ENCODE measurements around the gene EFTUD2. TPM values are rescaled to one million over a fixed set of nuclear protein-coding genes. Genes with fewer than 3 reads are reported as not detected.

The EFTUD2 gene
- total and polyA plus RNA-seq, 2 of the 8 experiments (the other 6 are each of a cell fraction or from before 2014, with no cell fraction given), result 118 to 195 TPM

GRCh38 chr17:44914148-44914547 lies 14.9 kb upstream of the EFTUD2 start:
- CTCF ChIA-PET (ENCODE audit: partially characterized antibody), result interaction anchor here (0.7 to 8.4 kb wide), 6 partner anchors 8 to 107 kb away, joined by 4 to 83 read pairs (median 6); no protein-coding TSS in a partner anchor
- POLR2A ChIA-PET (ENCODE audit: partially characterized antibody), result interaction anchor here (1.2 kb wide), 1 partner anchor 10 kb away, joined by 4 read pairs; a partner anchor contains a TSS
- Histone ChIP-seq H4K5ac (ENCODE audit: insufficient read length, low read depth, low read length) (no peak overlapping the region), H3K4me3 (ENCODE audit: extremely low read depth in 1 of 4, insufficient read depth in 2 of 4, low read depth in 3 of 4, low read length in 4 of 4) (no peak overlapping the region), H3K23me2 (ENCODE audit: low read depth, low read length) (peaks cover 6% of the 10 kb centered on the region), H2BK120ac (replicated peaks; ENCODE audit: low read depth, low read length) (no peak overlapping the region), H3K9me3 (ENCODE audit: insufficient read depth in 2 of 2, low read depth in 1 of 2, low read length in 1 of 2) (no peaks in the 10 kb centered on the region), H4K91ac (replicated peaks; ENCODE audit: insufficient read length, low read length) (no peak overlapping the region), H3K4me2 (ENCODE audit: insufficient read depth in 1 of 2, low read depth in 2 of 2, low read length in 2 of 2) (no peak overlapping the region), H3K14ac (ENCODE audit: insufficient read length) (no peak overlapping the region), H4K20me1 (replicated peaks in 1 of 2; ENCODE audit: control insufficient read depth in 1 of 2, insufficient read depth in 2 of 2, low read length in 2 of 2) (no peaks in the 10 kb centered on the region), H4K8ac (ENCODE audit: extremely low read depth, insufficient read depth, low read length) (no peak overlapping the region; the same call in 1 of the 2 replicates), H2AFZ (ENCODE audit: low read length) (no peak overlapping the region), H3K56ac (replicated peaks; ENCODE audit: insufficient read length, low read depth, low read length) (no peak overlapping the region), H2BK5ac (ENCODE audit: low read depth, low read length) (no peak overlapping the region), H3K79me1 (ENCODE audit: low read depth, low read length) (no peaks in the 10 kb centered on the region), H3K27me3 (replicated peaks in 1 of 4; ENCODE audit: control insufficient read depth in 3 of 4, extremely low read depth in 1 of 4, insufficient read depth in 3 of 4, low read length in 3 of 4) (peaks cover 0 to 21% (median 15%) of the 10 kb centered on the region in 4 experiments; a peak in 6 of 7 replicates), H2BK12ac (ENCODE audit: low read depth, low read length) (peak overlapping the region; percentile 84; the same call in 1 of the 2 replicates), H3K4me1 (replicated peaks in 1 of 4; ENCODE audit: control insufficient read depth in 3 of 4, insufficient read depth in 4 of 4, low read length in 3 of 4) (peaks cover 0 to 5% (median 5%) of the 10 kb centered on the region in 4 experiments; a peak in 5 of 7 replicates), H3K9ac (replicated peaks in 1 of 4; ENCODE audit: extremely low read depth in 1 of 4, low read depth in 3 of 4, low read length in 3 of 4) (no peak overlapping the region), H2BK15ac (ENCODE audit: low read length) (no peak overlapping the region), H2BK20ac (ENCODE audit: low read length) (no peak overlapping the region), H3K27ac (ENCODE audit: low read depth, low read length) (no peak overlapping the region), H3K23ac (ENCODE audit: insufficient read length) (no peak overlapping the region), H3K18ac (ENCODE audit: extremely low read depth, low read length) (no peak overlapping the region), H2AK5ac (ENCODE audit: low read depth, low read length) (no peak overlapping the region), H3K4ac (replicated peaks; ENCODE audit: insufficient read length, low read depth, low read length) (no peak overlapping the region), H3K79me2 (ENCODE audit: control insufficient read depth in 1 of 2, insufficient read depth in 2 of 2, low read length in 2 of 2) (no peaks in the 10 kb centered on the region), H3K36me3 (ENCODE audit: control insufficient read depth in 2 of 4, insufficient read depth in 4 of 4, low read length in 3 of 4) (no peaks in the 10 kb centered on the region)
- TF ChIP-seq SP1 (IDR thresholded peaks at IDR 0.05; ENCODE audit: low read depth, low read length), result no peak
- no peak for TF ChIP-seq CTBP2 (IDR thresholded peaks at IDR 0.05; ENCODE audit: borderline replicate concordance, insufficient read depth, insufficient read length, low read length)
- TF ChIP-seq KDM1A (IDR thresholded peaks at IDR 0.05; ENCODE audit: borderline replicate concordance, low read length), result no peak
- no peak for TF ChIP-seq CBX5 (IDR thresholded peaks at IDR 0.05; ENCODE audit: low read depth, low read length)
- no peak for TF ChIP-seq BACH1 (IDR thresholded peaks at IDR 0.05; ENCODE audit: low read length)
- TF ChIP-seq, protein P1, sequence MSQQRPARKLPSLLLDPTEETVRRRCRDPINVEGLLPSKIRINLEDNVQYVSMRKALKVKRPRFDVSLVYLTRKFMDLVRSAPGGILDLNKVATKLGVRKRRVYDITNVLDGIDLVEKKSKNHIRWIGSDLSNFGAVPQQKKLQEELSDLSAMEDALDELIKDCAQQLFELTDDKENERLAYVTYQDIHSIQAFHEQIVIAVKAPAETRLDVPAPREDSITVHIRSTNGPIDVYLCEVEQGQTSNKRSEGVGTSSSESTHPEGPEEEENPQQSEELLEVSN (IDR thresholded peaks at IDR 0.05), result no peak
- DNase-seq (ENCODE audit: low read depth in 1 of 2, low spot score in 2 of 2), result no peak
- 90% methylated on average over 4 of the region's 4 CpGs; no CpG with 5 or more reads in 1 of the 2 experiments for WGBS, 2 experiments (ENCODE audit: extremely low coverage in 1 of 2, insufficient coverage in 1 of 2, insufficient read length in 1 of 2, insufficient replicate concordance in 2 of 2, low coverage in 1 of 2, low lambda C conversion rate in 2 of 2, missing lambda C conversion rate in 1 of 2)
- no peak for FAIRE-seq
